Measurements from ENCODE around the gene C19orf33. TPM values are rescaled to one million over a fixed set of nuclear protein-coding genes. Genes with fewer than 3 reads are reported as not detected.
A peak's percentile ranks its signal among the peaks of the same experiment; 100 is the strongest.
"Not testable (repeated sequence)": the region's sequence is repeated elsewhere in the genome, so short reads cannot be mapped to it uniquely, and the experiment has no call there.

C19orf33 gene
- total RNA-seq, 2 experiments from 2014 or later = not detected

DNA sequence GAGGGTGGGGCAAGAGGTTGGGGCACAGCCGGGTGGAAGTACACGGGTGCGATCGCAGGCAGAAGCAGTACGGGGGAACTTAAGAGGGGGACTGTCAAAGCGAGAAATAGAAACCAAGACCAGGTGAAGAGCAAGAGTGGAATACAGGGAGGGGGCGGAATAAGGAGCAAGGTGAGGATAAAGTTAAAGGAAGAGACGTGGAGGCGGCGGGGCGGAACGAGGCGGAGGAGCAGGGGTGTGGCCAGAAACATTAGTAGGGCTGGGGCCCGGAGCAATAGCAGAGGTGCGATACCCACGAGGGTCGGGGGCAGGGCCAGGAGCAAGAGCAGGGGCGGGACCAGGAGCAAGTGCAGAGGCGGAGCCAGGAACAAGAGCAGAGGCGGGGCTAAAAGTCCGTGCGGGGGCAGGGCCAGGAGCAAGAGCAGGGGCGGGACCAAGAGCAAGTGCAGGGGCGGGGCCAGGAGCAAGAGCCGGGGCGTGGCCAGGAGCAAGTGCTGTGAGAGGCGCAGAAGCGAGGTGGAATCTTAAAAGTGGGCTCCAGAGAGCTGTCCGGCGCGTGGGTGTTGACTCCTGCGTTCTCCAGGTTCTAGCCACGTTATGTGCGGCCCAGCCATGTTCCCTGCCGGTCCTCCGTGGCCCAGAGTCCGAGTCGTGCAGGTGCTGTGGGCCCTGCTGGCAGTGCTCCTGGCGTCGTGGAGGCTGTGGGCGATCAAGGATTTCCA lies 32.7 kb downstream of the C19orf33 start:
- peak overlapping the region; percentile 79 for H3K27ac ChIP-seq (ENCODE audit: low read depth, low read length, poor library complexity, severe bottlenecking)
- H2AFZ ChIP-seq (ENCODE audit: low read length) = peak overlapping the region; percentile 92
- intact Hi-C loops (cut with micrococcal nuclease; ENCODE audit: unreplicated experiment) = loop anchor here (1.0 kb wide), 2 partner anchors 38 to 282 kb away; partner anchors contain the start of gene PSMD8
- H3K9me3 ChIP-seq (ENCODE audit: low read length) = no peaks in the 10 kb centered on the region
- H3K4me1 ChIP-seq (ENCODE audit: insufficient read depth, low read length, poor library complexity, severe bottlenecking) = peaks cover 5% of the 10 kb centered on the region
- peak overlapping the region; percentile 92 for H3K4me2 ChIP-seq (ENCODE audit: low read length)
- no TSS peak for BruUV-seq (replicated peaks)
- TF ChIP-seq EZH2phosphoT487 (IDR thresholded peaks at IDR 0.05; ENCODE audit: borderline replicate concordance, low read depth, low read length) (no peak), CTCF (conservative IDR thresholded peaks at IDR 0.05; ENCODE audit: low read length) (no peak)
- no peaks in the 10 kb centered on the region for H4K20me1 ChIP-seq (ENCODE audit: insufficient read depth, low read length)
- no peaks in the 10 kb centered on the region for H3K36me3 ChIP-seq (ENCODE audit: insufficient read depth, low read length)
- peak overlapping the region; percentile 79 for H3K4me3 ChIP-seq (ENCODE audit: low read depth, low read length, poor library complexity, severe bottlenecking)
- peak; percentile 97 for DNase-seq (ENCODE audit: low spot score)
- H3K9me2 ChIP-seq (ENCODE audit: insufficient read depth, low read length) = no peaks in the 10 kb centered on the region
- CTCF ChIA-PET (ENCODE audit: unreplicated experiment) = no interaction called here
- no peaks in the 10 kb centered on the region for H3K79me2 ChIP-seq (ENCODE audit: insufficient read depth, low read depth, low read length)
- POLR2A ChIA-PET = interaction anchor here (0.9 to 1.5 kb wide), 2 partner anchors 37 to 102 kb away, joined by 6 to 12 read pairs; partner anchors contain the start of gene PSMD8

DNA sequence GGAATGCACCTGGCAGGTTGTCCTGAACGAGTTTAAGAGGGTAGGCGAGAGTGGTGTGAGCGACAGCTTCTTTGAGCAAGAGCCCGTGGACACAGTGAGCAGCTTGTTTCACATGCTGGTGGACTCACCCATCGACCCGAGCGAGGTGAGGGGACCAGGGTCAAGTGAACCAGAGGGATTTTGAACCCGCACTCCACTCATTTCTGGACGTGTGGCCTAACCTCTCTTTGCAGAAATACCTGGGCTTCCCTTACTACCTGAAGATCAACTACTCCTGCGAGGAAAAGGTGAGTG lies 33.3 kb downstream of the C19orf33 start:
- Histone ChIP-seq H4K20me1 (ENCODE audit: insufficient read depth, low read length) (no peaks in the 10 kb centered on the region), H3K9me3 (ENCODE audit: low read length) (no peaks in the 10 kb centered on the region), H3K4me3 (ENCODE audit: low read depth, low read length, poor library complexity, severe bottlenecking) (peak overlapping the region; percentile 79), H3K4me1 (ENCODE audit: insufficient read depth, low read length, poor library complexity, severe bottlenecking) (peaks cover 5% of the 10 kb centered on the region), H2AFZ (ENCODE audit: low read length) (peak overlapping the region; percentile 92; the same call in 1 of the 2 replicates), H3K9me2 (ENCODE audit: insufficient read depth, low read length) (no peaks in the 10 kb centered on the region), H3K79me2 (ENCODE audit: insufficient read depth, low read depth, low read length) (no peaks in the 10 kb centered on the region), H3K27ac (ENCODE audit: low read depth, low read length, poor library complexity, severe bottlenecking) (no peak overlapping the region), H3K36me3 (ENCODE audit: insufficient read depth, low read length) (no peaks in the 10 kb centered on the region), H3K4me2 (ENCODE audit: low read length) (peak overlapping the region; percentile 92)
- no TSS peak for BruUV-seq (replicated peaks)
- CTCF ChIA-PET (ENCODE audit: unreplicated experiment) = no interaction called here
- TF ChIP-seq CTCF (conservative IDR thresholded peaks at IDR 0.05; ENCODE audit: low read length) (no peak), EZH2phosphoT487 (IDR thresholded peaks at IDR 0.05; ENCODE audit: borderline replicate concordance, low read depth, low read length) (no peak)
- intact Hi-C loops (cut with micrococcal nuclease; ENCODE audit: unreplicated experiment) = no loop called here
- POLR2A ChIA-PET = no interaction called here
- no peak for DNase-seq (ENCODE audit: low spot score)

DNA sequence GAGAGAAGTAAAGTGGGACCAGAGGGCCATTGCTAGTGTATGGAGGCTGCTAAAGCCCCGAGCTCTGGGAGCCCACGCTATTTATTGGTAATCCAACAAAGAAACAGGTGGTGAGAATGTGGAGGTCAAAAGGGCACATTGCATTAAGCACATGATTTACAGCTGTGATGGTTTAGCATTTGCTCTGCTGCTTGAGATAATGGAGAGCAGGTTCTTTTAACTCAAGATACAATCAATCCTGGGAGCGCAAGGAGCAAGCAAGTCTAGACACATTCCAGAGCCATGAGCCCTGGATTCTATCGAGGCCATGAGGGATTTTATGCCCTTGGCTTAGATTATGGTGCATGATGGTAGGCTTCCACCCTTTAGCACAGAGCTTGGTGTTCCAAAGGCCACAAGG lies 35.0 kb downstream of the C19orf33 start:
- DNase-seq (ENCODE audit: low spot score); BruUV-seq (replicated peaks); H3K9me3 ChIP-seq (ENCODE audit: low read length); CTCF ChIA-PET (ENCODE audit: unreplicated experiment); H3K27ac ChIP-seq (ENCODE audit: low read depth, low read length, poor library complexity, severe bottlenecking); H3K4me1 ChIP-seq (ENCODE audit: insufficient read depth, low read length, poor library complexity, severe bottlenecking); H3K36me3 ChIP-seq (ENCODE audit: insufficient read depth, low read length); H4K20me1 ChIP-seq (ENCODE audit: insufficient read depth, low read length); POLR2A ChIA-PET; H2AFZ ChIP-seq (ENCODE audit: low read length); H3K4me3 ChIP-seq (ENCODE audit: low read depth, low read length, poor library complexity, severe bottlenecking); H3K79me2 ChIP-seq (ENCODE audit: insufficient read depth, low read depth, low read length); H3K4me2 ChIP-seq (ENCODE audit: low read length); H3K9me2 ChIP-seq (ENCODE audit: insufficient read depth, low read length); intact Hi-C loops (cut with micrococcal nuclease; ENCODE audit: unreplicated experiment): not testable (repeated sequence)
